ENCODE results near the gene FKBP8. TPM values are rescaled to one million over a fixed set of nuclear protein-coding genes. Genes with fewer than 3 reads are reported as not detected.

The FKBP8 gene
- polyA plus RNA-seq, 1 donor = 134 TPM

DNA sequence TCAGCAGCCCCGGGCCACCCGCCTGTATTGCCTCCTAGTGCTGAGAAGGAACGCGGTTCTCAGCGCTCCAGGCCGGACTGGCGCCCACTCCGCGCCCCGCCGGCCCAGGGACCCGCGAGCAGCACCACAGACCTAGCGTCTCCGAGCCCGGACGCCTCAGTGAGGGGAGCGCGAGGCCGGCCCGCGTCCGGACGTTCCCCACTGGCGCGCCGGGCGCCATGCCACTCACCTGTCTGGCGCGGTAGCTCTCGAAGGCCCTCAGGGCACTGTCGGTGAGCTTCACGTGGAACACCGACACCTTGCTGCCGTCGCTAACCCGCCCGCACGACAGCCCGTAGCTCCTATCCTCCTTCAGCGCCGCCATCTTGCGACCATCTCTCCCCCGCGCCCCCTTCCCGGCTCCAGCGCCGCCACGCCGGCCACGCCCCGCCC is 21.7 kb downstream of the FKBP8 start, which contains the start of gene ELL:
Gene ELL (minus strand): TSS at position 379 of the 432 bp plus-strand sequence. CDS start 15 bp downstream, at position 364.
- DNase-seq = no peak

DNA sequence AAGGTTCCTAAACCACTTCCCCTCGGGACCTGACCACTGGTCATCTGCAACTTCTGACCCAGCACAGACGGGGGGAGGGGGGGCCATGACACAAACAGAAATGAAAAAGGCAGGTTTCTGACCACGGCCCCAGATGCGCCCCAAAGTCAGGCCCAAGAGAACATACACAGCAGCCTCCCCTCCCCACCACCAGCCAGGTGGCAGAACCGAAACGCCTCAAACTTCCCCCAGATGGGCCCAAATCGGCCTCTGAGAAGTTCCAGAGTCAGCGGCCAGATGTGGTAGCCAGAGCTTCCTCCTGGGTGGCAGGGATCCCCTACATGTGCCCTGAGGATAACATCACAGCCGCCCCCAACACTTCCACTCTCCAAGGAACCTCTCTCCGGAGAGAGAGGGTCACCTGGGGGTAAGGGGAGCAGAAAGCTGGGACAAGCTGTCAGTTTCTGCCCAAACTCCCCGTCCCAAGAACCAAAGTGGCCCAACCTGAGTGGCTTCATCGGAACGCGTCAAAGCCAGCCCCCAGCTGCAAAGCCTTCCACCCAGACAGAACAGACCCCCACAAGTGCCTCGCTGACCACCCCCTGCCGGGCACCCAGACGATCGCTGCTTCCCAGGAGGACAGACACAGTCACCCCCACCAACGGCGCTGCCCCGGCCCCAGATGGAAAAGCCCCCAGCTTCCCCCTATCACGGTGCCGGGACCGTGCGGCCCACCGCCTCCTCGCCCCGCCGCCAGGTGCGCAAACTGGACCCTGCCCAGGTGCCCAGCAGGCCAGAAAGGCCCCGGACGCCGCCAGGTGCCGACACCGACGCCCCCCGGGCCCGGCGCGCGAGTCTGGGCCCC is 22.3 kb downstream of the FKBP8 start:
- no peak for DNase-seq

DNA sequence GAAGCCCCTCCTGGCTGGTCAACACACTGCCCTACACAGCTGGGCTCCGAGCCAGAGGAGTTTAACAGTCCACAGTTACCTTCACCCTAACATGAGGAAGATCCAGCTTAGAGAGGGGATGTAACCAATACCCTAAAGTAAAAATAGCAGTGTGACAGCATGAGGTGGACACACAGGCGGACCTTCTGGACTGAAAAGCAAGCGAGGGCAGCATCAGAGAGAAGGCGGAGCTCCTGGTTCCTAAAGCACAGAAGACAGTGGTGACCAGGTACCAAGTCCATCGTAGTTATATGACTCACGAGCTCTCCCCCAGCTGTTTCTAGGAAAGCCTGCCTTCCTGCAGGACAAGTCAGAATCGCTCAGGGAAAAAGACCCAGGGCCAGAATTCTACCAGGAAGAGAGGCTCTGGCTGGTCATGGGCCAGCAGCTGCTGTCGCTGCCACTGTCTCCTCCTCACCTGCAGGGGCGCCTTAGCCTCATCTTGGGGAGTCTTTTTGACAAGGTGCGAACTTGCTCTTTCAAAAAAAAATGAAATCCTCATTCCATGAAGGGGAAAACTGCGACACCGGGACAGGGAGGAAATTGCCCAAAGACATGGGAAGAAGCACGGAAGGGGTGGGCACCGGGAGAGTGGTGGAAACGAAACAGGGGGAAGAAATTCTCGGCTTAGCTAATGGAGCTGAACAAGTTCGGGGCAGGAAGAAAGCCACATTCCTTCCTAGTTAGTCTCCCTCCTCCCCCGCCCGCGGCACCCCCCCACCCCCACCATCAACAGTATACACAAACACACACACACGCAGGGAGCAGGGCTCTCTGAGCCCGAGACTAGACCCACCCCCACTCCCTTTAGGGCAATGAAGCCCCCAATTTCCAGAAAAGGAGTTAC is 23.2 kb downstream of the FKBP8 start:
- DNase-seq = peak; percentile 66

DNA sequence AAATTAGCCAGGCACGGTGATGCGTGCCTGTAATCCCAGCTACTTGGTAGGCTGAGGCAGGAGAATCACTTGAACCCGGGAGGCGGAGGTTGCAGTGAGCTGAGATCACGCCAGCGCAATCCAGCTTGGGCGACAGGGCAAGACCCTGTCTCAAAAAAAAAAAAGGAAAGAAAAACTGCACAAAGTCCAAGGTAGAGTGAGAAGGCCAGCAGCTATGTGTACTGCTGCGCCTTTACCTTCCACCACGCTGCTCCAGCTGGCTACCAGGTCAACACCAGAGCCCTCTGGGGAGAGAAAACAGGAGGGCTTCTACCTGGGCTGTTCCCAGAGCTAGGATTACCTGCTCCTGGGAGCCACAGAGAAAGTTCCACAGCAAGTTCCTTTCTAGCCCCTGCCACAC is 24.7 kb downstream of the FKBP8 start:
- no peak for DNase-seq

DNA sequence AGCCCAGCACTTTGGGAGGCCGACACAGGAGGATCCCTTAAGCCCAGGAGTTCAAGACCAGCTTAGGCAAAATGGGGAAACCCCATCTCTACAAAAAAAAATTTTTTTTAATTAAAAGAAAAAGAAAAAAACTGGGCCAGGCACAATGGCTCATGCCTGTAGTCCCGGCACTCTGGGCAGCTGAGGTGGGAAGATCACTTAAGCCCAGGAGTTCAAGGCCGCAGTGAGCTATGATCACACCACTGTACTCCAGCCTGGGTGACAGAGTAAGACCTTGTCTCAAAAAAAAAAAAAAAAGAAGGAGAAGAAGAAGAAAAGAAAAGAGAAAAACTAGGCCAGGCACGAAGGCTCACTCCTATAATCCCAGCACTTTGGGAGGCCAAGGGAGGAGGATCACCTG is 25.8 kb downstream of the FKBP8 start:
- DNase-seq = no peak

DNA sequence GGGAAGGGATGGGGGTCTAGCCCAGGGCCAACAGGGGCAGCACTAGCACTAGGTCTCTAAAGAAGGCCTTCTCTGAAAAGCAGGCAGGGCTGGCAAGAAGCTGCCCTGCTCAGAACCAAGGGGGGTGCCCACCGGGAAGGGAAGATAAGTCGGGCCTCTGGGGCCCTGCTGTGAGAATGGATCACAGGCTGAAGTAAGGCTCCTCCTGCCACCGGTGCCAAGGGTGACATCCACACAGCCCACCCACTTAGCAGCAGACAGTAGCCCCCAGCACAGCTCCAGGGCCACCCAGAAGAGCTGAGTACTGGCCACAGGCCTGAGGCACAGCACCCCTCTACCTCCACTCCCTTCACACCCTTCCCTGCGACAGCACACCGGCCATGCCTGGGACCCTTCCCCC is 27.4 kb downstream of the FKBP8 start:
- no peak for DNase-seq

DNA sequence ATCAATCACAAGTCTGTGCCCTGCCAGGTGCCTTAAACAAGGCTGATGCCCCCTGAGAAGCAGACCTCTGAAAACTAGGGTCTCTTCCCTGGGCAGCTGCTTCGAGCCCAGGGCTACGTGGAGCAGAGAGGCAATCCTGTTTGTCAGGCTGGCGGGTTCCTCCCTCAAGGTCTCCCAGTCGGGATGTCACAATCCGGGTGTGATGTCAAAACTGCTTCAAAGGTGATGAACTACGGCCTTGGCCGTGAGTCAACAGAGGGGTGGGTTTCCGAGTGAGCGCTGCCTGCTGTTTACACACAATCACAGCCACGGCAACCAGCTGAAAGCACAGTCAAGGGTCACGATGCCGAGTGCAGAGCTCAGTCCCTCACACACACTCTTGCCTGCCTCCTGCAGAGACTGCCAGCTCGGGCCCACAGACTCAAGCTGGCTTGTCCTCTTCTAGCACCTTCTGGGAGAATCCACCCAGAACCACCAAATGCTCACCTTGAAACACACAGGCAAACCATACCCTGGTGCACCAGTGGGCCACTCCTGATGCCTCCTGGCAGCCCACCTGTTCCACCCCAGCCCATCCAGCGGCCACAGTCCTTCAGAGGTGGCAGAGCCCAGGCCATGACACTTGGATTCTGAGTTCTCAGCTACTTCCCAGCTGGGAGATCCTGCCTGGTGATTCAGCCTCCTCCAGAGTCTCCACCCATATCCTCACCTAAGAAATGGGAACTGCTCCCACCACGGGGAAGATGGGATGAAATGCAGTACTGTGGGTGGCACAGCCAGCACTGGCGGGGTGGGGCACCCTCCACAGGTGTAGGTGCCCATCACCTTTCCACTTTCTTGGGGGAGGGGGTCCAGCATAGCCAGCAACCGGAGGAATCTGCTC is 28.3 kb downstream of the FKBP8 start:
- no peak for DNase-seq

DNA sequence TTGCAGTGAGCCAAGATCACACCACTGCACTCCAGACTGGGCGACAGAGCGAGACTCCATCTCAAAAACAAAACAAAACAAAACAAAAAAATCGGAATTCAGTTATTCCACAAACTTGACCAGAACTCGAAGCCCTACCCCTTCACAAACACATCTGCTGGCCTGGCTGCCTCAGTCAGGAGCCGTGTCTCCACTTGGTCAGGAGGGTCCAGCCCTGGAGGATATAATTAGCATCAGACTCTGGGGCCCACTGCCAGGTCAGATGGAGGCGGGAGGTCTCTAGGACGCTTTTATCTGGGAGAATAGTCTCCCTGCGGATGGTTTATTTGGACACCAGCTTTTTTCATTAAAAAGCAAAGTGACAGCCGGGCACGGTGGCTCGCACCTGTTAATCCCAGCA is 29.5 kb downstream of the FKBP8 start:
- no peak for DNase-seq

DNA sequence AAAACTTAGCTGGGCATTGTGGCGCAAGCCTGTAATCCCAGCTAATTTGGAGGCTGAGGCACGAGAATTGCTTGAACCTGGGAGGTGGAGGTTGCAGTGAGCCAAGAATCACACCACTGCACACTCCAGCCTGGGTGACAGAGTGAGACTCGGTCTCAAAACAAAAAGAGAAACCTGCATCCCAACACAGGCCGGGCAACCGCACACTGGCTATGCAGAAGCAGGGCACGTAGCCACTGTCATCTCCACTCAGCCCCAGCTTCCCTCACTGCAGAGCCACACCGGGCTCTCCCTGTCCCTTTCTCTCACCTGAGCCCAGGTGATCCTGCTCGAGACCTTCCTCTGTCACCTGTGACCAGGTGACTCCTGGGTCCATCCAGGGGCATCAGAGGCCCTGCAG is 33.2 kb downstream of the FKBP8 start:
- DNase-seq = no peak

DNA sequence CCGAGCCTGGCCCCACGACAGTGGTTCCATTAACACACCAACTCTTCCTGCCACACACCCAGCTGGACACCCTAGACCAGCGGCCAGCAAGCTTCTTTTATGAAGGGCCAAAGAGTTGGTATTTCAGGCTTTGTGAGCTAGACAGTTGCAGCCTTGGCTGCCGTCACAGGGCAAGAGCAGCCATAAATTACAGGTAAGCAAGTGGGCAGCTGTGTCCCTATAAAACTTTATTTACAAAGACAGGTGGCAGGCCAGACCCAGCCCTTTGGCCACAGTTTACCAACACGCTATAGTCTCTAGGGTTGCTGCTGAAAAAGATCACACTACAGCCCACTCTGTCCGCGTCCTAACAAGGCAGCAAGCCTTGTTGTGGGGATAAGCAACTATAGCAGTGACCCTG is 34.8 kb downstream of the FKBP8 start:
- no peak for DNase-seq

DNA sequence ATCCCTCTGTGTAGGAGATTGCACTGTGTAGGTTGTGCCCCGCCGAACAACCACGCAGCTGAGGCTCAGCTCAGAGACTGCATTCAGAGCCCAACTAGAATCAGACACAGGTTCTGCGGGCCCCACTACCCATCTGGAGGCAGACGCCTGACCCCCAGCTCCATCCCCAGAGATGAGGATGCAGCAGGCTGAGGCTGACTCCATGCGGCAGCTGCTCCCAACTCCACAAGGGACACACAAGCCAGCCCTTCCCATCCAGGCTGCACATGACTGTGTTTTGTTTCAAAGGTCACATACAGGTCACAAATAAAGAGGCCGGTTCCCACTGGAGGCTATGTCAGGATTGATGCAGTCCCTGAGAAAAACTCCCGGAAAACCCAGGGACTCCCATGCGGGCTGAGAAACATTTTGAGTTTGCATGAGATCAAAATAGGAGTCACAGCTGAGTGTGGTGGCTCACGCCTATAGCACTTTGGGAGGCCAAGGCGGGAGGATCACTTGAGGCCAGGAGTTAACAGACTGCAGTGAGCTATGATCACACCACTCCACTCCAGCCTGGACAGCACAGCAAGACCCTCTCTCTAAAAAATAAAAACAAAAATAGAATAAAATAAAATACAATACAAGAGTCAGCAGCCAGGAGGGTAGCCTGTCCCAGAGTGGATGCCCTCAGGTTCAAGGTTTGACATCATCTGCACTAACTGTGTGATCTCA is 35.5 kb downstream of the FKBP8 start:
- DNase-seq = peak; percentile 63

DNA sequence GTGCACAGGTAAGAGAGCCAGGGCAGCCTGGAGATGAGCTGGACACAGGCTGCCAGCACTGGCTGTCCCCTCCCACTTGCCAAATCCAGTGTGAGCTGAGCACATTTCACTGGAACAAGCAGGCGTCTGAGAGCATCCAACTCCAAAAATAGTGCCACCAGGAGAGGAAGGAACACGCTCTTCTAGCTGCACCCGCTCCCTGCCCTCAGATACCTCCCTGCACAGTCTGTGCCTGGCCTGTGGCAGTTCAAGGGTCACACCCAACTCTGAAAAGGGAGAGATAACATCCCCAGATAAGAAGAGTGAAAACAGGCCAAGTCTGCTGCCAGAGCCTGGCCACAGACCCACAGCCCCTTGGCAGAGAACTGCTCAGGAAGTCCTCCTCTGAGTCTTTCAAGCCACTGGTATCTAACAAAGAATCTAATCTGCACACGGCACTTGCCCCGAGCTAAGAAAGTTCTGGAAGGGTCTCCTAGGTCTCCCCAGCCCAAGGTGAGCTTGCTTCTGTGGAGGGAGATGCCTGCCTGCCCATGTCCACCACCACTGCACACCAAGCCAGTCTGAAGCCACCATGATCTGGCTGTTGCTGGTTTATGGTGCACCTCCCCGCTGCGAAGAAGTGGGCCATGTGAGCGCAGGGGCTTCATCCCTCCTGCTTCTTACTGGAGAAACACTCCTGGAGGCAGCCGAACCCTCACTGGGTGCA is 36.2 kb downstream of the FKBP8 start:
- no peak for DNase-seq

DNA sequence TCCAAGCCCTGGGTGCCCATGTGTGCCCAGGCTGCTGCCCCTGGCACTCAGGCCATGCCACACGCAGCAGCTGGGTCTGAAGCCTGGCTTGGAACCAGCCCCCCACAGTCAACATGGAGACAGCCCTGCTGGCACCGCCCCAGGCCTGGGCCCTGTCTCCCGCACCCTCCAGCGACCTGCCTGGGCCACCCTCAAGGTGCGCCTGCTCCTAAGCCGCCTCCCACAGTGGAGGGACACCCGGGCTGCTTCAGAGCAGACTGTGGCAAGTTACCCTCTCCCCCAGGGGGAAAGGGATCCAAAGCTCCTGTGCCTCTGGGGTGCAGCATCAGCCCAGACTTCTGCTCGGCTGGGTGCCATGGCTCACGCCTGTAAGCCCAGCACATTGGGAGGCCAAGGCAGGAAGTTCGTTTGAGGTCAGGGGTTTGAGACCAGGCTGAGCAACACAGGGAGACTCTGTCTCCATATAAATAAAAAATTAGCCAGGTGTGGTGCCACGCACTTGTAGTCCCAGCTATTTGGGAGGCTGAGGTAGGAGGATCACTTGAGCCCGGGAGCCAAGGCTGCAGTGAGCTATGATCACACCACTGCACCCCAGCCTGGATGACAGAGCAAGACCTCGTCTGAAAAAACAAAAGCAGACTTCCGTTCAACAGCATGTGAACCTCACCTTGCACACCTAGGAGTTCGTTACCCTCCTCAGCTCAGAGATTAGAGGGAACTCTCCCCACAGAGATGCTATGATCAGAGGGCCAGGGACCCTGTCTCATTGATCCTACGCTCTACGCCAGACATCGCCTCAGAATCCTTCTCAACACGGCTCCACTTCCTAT is 37.1 kb downstream of the FKBP8 start:
- DNase-seq = no peak

DNA sequence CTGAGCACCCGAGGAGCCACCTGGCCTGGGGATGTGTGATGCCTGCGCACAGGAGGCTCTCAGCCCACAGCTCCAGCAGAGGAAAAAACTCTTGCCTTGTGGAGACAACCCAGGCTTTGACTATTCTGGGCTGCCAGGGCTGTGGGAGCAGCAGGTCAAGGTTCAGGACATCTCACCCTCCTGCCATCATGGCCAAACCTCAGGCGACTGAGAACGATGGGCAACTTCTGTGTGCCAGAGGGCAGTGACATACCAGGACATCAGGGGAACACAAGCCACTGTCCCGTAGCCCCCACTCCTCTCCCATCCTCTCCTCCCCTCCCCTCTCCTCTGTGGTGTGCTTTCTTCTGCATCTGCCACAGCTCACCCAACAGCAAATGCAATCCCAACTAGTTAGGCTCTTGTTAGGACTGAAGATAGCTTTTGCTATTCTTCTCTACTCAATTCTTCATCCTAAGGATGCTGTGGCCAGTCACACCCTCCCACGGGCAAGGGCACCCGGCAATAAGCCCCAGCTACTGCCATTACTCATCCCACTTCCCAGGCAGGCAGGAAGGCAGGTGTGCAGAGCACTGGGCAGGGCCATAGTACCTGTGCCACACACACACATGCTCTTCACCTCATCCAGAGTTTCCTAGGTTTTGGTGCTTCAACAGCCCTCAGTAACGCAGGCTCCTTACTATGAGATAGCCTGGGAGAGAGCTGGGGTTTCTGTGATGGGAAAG is 38.3 kb downstream of the FKBP8 start:
- no peak for DNase-seq

DNA sequence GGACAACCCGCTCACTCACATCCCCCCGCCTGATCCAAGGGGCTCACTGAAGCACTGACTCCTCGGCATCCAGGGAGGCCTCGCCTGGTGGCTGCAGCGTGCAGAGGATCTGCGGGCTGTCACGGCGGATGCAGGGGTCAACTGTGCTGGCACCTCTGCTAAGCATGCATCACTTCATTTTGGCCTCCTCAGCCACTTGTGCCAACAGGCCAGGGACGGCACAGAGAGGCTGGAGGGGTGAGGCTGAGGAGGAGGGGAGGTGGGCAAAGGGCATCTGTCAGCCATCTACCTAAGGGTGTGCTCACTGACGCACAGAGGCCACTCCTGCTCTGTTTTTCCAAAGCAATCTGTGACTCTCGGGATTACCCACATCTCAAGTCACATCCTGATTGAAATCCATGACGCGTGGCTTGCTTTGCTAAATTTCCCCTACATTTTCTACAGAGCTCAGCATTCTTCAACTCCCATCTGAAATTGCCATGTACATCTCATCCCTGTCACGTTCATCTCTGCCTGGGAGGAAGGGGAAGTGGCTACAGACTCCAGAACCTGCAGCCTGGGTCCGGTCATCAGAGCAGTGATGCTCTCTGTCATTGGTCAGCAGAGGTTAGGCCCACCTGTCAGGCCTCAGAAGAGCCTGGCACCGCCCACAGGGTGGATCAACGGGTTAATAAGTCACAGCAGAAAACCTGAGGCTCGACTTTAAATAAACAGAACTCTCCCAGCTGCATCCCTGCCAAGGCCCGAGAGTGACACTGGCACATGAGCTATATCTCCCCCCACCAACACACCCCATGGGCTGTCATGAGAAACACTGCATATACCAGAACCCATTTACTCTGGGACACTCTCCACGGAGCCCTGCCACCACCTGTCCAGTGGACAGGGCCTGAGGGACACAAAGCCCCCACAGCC is 39.1 kb downstream of the FKBP8 start:
- DNase-seq = no peak

DNA sequence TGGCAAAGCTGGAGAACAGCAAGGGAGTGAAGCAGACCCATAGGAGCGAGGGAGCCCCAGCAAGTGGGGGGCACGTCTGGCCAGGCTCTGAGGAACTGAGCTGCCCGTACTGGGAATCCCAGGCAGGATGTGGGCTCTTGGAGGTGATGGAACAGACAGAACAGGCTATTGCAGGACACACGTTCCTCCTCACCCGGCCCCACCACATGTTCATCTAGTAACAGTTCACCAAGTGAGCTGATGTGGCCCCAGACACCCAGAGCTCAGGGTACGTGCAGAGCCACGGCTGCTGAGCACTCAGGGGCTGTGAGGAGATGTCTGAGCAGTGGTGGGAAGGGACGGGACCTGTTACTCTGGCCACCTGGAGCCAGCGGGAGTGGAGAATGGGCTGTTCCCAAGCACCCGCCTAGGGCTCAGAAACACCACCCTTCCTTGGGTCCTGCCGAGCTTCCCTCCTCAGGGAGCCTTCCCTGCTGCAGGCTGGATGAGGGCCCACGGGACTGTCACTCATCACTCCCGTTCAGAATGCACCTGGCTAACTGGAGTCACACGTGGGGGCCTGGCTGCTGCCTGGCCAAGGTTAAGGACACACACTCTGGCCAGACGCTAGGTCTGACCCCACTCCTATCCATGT is 39.9 kb downstream of the FKBP8 start:
- DNase-seq = no peak

DNA sequence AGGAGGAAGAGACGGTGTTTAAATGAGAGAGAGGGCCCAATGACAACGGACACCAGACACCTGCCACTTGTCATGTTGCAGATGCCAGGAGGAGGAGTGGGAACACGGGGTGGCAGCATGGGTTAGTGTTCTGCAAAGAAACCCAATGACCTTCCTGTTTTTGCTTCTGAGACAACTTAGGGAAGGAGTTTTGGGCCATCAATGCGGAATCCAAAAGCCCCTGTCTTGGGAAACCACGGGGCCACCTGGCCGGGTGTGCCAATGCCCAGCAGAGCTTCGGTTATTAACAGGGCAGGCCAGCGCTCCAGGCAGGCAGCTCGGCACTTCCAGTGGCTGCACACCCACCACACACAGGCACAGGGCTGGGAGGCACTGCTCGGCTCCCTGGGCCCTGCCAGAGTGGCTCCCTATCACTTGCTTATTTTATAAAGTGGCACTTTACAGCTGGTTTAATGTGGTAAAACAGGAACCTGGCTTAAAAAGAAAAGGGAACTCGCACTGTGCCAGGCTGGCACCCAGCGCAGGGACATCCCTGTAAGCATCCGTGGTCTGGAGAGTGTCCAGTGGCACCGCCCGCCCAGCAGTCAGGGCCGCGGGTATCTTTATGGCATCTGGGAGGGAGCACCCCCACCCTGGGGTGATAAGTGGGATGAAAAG is 40.6 kb downstream of the FKBP8 start:
- DNase-seq = no peak

Data from hindlimb muscle (tissue), 1 donor.